HepG2 (cell line): ENCODE data around the gene NME7. TPM values are rescaled to one million over a fixed set of nuclear protein-coding genes. Genes with fewer than 3 reads are reported as not detected.

ENCODE experiments used
- CBFB ChIP-seq: sonication (generic); formaldehyde crosslinking; IDR thresholded peaks from 2 replicates; pipeline ENCODE4 v1.4.0; 2020; ENCODE audit warnings: missing genetic modification reagents
- GATAD1 ChIP-seq: IDR thresholded peaks from 2 replicates; pipeline ENCODE4 v1.6.1; 2016; ENCODE audit warnings: missing genetic modification reagents, missing compliant biosample characterization
- PCBP1 ChIP-seq: fragments of 200-400 bp; formaldehyde crosslinking; IDR thresholded peaks from 2 replicates; pipeline ENCODE4 v1.6.1; 2017; ENCODE audit warnings: mild to moderate bottlenecking, low read depth, low read length, borderline replicate concordance
- STAT5B ChIP-seq: sonication (generic); formaldehyde crosslinking; IDR thresholded peaks from 2 replicates; pipeline ENCODE4 v1.4.0; 2020; ENCODE audit warnings: missing genetic modification reagents
- ZHX2 ChIP-seq, 2 experiments: sonication (generic) in 1 of 2; formaldehyde crosslinking in 1 of 2; IDR thresholded peaks; 2 replicates each; pipeline versions ENCODE4 v1.6.1 to v1.9.0; 2014 to 2022; ENCODE audit warnings: antibody characterized with exemption in 1 of 2, borderline replicate concordance in 1 of 2, inconsistent platforms in 1 of 2, low read depth in 1 of 2, missing genetic modification reagents in 1 of 2
- ZNF205 ChIP-seq: IDR thresholded peaks from 2 replicates; pipeline ENCODE4 v1.6.1; 2018; ENCODE audit warnings: missing biosample characterization, missing genetic modification reagents
- ZUFSP ChIP-seq: sonication (generic); formaldehyde crosslinking; IDR thresholded peaks from 2 replicates; pipeline ENCODE4 v1.9.0; 2021; ENCODE audit warnings: missing genetic modification reagents, mild to moderate bottlenecking, borderline replicate concordance
- polyA plus RNA-seq, 8 experiments: library from polyadenylated mRNA; depleted of rRNA in 3 of 8; stranded (reverse) in 7 of 8; unstranded in 1 of 8; fragments of >200 nt; fragmentation: Illumina TruSeq in 4 of 8; extraction: Trizol in 4 of 8; gene quantifications; 2 replicates each; pipeline versions ENCODE4 v1.2.1 to v1.2.3, GENCODE V29; 2011 to 2016; ENCODE audit warnings: low read depth in 4 of 8, missing spikeins in 1 of 8, mixed read lengths in 1 of 8; ENCODE audit not compliant: insufficient read depth in 1 of 8
- total RNA-seq, 5 experiments: library from RNA; depleted of rRNA; stranded (reverse); fragments of >200 nt; fragmentation: Illumina TruSeq; extraction: Trizol; gene quantifications; 2 replicates each; pipeline ENCODE4 v1.2.3, GENCODE V29; 2016; ENCODE audit warnings: low read depth in 1 of 5

NME7 gene
- total and polyA plus RNA-seq, 2 of the 13 experiments (the other 11 are each of a cell fraction or from before 2014, with no cell fraction given), result 9.4 to 22.5 TPM

- TF ChIP-seq ZHX2 (IDR thresholded peaks at IDR 0.05; ENCODE audit: low read depth) (no peak), ZHX2 (CRISPR knock-in tag; IDR thresholded peaks at IDR 0.05; ENCODE audit: borderline replicate concordance) (no peak), PCBP1 (no peak), GATAD1 (CRISPR knock-in tag) (no peak), ZUFSP (CRISPR knock-in tag) (no peak), ZNF205 (CRISPR knock-in tag) (no peak), STAT5B (CRISPR knock-in tag) (no peak), CBFB (CRISPR knock-in tag) (no peak)
Observed at GRCh38 chr1:169347688-169348382, 19.8 kb downstream of the NME7 start (continued).
